ENCODE measurements around the gene TREH. TPM values are rescaled to one million over a fixed set of nuclear protein-coding genes. Genes with fewer than 3 reads are reported as not detected.

TREH gene
- total RNA-seq, 2 donors from 2014 or later = 2.4 to 2.8 TPM

DNA sequence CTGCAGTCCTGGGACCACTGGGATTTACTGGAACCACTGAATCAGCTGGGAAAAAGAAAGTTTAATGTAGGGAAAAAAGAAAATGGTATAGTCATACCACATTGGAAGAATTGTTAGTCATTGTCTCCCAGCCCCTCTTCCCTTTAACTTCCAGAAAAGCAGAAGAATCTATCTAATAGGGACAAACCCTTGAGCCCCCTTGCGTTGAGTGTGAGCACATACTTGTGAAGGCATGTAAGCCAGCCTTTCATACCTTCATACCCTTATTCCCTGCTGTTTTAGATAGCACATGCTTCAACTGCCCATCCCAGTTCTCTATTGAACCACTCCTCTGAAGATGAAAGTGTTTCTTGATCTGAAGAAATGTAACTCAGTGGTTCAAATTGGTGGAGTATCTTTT lies 6.6 kb downstream of the TREH start:
- intact Hi-C loops (cut with DNase I) = no loop called here
- TF ChIP-seq CTCF (IDR thresholded peaks at IDR 0.05) = no peak

DNA sequence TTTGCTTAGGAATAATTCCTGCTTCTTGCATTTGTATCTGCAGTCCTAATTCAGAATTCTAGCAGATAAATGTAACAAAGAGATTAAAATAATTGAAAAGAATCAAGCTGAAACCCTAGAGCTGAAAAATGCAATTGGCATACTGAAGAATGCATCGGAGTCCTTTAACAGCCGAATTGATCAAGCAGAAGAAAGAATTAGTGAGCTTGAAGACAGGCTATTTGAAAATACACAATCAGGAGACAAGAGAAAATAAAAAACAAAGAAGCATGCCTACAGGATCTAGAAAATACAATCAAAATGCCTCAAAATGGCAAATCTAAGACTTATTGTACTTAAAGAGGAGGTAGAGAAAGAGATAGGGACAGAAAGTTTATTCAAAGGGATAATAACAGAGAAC lies 8.2 kb downstream of the TREH start:
- H3K9ac ChIP-seq (ENCODE audit: low read depth in 2 of 2, low read length in 2 of 2) = no peak overlapping the region
- no peaks in the 10 kb centered on the region for H3K36me3 ChIP-seq
- TF ChIP-seq CTCF (IDR thresholded peaks at IDR 0.05) = no peak

More for the DNA sequence above, 6.6 kb downstream of the TREH start:
- Histone ChIP-seq H3K27me3 (no peaks in the 10 kb centered on the region), H3K36me3 (no peaks in the 10 kb centered on the region), H3K4me1 (no peaks in the 10 kb centered on the region), H3K9ac (ENCODE audit: low read depth in 2 of 2, low read length in 2 of 2) (no peak overlapping the region), H3K9me3 (no peaks in the 10 kb centered on the region), H3K27ac (no peak overlapping the region), H3K4me3 (no peak overlapping the region)
- no peak for DNase-seq

DNA sequence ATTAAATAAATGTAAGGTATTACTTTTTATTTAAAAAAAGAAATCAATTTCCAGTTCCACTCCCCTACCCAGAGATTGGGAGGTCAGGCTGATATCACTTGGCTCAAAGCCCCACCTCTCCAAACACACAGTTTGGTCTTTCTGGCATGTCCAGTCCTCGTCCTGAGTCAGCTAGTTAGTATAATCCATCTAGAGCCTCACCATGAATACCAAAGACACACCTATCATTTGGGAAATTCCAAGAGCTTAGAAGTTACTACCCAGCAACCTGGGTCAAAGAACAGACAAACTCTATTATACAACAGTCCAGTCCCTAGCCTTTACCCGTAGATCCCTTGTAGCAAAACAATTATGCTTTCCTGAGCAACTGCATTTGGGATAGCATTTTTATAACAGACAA lies 9.4 kb downstream of the TREH start:
- no peak overlapping the region for H3K27ac ChIP-seq

More for the DNA sequence above, 8.2 kb downstream of the TREH start:
- Histone ChIP-seq H3K9me3 (no peaks in the 10 kb centered on the region), H3K27ac (no peak overlapping the region), H3K4me1 (no peaks in the 10 kb centered on the region), H3K27me3 (no peaks in the 10 kb centered on the region), H3K4me3 (no peak overlapping the region)
- intact Hi-C loops (cut with DNase I) = no loop called here
- DNase-seq = no peak

DNA sequence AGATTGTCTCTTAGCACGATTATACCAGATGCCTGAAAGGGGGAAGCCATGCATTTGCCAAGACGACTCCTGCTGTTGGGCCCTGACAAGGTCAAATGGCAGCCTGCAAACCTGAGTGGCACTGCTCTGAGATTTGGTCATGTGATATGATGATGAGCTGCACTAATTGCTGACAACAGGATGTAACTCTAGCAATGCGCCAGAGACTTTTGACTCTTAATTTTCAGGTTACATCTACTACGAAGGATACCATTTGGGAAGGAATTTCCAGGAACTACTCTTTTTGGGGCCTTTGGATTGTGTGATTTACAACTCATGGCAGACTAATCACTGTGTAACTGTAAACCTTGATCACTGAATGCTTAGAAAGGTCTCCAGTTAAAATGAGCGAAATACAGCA lies 13.1 kb downstream of the TREH start:
- Histone ChIP-seq H3K27ac (no peak overlapping the region), H3K4me3 (no peak overlapping the region), H3K9me3 (no peaks in the 10 kb centered on the region), H3K9ac (ENCODE audit: low read depth in 2 of 2, low read length in 2 of 2) (no peak overlapping the region), H3K36me3 (no peaks in the 10 kb centered on the region), H3K27me3 (no peaks in the 10 kb centered on the region), H3K4me1 (no peaks in the 10 kb centered on the region)
- intact Hi-C loops (cut with DNase I) = no loop called here
- DNase-seq = no peak
- no peak for TF ChIP-seq CTCF (IDR thresholded peaks at IDR 0.05)

More for the DNA sequence above, 9.4 kb downstream of the TREH start:
- Histone ChIP-seq H3K4me3 (no peak overlapping the region), H3K27me3 (no peaks in the 10 kb centered on the region), H3K4me1 (no peaks in the 10 kb centered on the region), H3K36me3 (no peaks in the 10 kb centered on the region), H3K9me3 (no peaks in the 10 kb centered on the region), H3K9ac (ENCODE audit: low read depth in 2 of 2, low read length in 2 of 2) (no peak overlapping the region)
- TF ChIP-seq CTCF (IDR thresholded peaks at IDR 0.05) = no peak
- DNase-seq = no peak
- intact Hi-C loops (cut with DNase I) = no loop called here

DNA sequence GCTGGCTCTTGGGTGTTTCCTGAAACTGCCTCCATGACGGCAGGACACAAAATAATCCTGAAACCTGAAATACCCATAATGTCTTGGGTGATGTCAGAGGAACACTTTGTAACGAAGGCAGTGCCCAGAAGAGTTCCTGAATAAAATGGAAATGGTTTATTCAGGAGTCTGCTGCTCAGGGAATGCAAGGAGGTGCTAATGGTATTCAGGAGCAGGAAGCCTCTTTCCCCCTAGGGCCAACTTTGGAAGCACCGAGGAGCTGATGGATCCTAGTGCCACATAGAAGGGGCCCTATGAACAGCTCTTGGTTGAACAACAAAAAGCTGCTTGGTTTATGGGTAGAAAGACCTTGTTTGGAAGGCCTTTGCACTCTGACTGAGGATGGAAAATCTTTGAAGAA lies 15.5 kb downstream of the TREH start:
- Histone ChIP-seq H3K9me3 (no peaks in the 10 kb centered on the region), H3K4me1 (peaks cover 4% of the 10 kb centered on the region), H3K4me3 (no peak overlapping the region), H3K27me3 (no peaks in the 10 kb centered on the region), H3K36me3 (no peaks in the 10 kb centered on the region), H3K27ac (no peak overlapping the region), H3K9ac (ENCODE audit: low read depth in 2 of 2, low read length in 2 of 2) (no peak overlapping the region)
- intact Hi-C loops (cut with DNase I) = no loop called here
- DNase-seq = no peak
- TF ChIP-seq CTCF (IDR thresholded peaks at IDR 0.05) = no peak

GRCh38 chr11:118663381-118663780 lies 16.1 kb downstream of the TREH start:
- intact Hi-C loops (cut with DNase I) = no loop called here
- Histone ChIP-seq H3K27me3 (no peaks in the 10 kb centered on the region), H3K36me3 (no peaks in the 10 kb centered on the region), H3K27ac (no peak overlapping the region), H3K4me1 (peaks cover 4% of the 10 kb centered on the region), H3K9me3 (no peaks in the 10 kb centered on the region), H3K9ac (ENCODE audit: low read depth in 2 of 2, low read length in 2 of 2) (no peak overlapping the region), H3K4me3 (no peak overlapping the region)
- TF ChIP-seq CTCF (IDR thresholded peaks at IDR 0.05) = no peak
- no peak for DNase-seq
